Occipital lobe (tissue), 2 donors: ENCODE results near the gene RPS6KC1. TPM values are rescaled to one million over a fixed set of nuclear protein-coding genes. Genes with fewer than 3 reads are reported as not detected.
"Not testable (repeated sequence)": the region's sequence is repeated elsewhere in the genome, so short reads cannot be mapped to it uniquely, and the experiment has no call there.

Source experiments
- DNase-seq: peaks from one replicate; lab custom pipeline; 2025; lab: John Stamatoyannopoulos, UW
- total RNA-seq: library from RNA; depleted of rRNA; stranded (reverse); fragments of >200 nt; gene quantifications from one replicate; pipeline ENCODE4 v1.2.3, GENCODE V29; 2014

Gene RPS6KC1
- total RNA-seq, 1 donor from 2014 or later = 85.6 TPM

DNA sequence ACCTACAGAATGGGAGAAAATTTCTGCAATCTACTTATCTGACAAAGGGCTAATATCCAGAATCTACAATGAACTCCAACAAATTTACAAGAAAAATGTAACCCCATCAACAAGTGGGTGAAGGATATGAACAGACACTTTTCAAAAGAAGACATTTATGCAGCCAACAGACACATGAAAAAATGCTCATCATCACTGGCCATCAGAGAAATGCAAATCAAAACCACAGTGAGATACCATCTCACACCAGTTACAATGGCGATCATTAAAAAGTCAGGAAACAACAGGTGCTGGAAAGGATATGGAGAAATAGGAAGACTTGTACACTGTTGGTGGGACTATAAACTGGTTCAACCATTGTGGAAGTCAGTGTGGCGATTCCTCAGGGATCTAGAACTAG lies 168.0 kb downstream of the RPS6KC1 start:
- not testable (repeated sequence) for DNase-seq

DNA sequence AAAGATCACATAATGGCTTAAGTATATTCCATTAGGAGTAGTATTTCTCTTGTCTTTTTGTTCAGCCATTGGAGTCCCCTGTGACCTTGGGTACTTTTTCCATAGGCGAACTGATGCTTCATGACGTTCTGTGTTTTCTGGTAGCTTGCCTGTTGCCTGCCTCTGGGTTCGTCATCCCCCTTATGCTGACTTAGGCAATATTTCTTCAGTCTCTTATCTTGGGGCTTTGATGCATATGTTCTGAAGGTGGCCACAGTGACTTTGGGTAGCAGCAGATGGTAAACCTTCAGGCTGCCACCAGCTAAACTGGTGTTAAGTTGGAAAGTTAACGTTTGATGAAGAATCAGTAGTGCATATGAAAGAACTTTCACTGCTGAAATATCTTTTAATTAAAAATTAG lies 170.2 kb downstream of the RPS6KC1 start:
- no peak for DNase-seq

DNA sequence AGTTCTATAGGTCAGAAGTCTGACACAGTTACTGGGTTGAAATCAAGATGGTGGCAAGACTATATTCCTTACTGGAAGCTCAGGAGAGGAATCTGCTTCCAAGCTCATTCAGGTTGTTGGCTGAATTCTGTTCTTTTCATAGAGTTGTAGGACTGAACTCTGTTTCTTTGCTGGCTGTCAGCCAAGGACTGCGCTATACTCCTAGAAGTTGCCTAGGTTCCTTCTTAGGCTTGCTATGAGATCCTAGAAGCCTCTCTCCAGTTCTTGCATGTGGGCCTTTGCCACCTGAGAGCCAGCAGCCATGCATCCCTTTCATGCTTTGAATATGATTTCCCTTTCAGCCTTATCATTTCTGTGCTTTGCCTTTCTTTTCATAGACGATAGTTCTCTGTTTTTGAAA lies 176.4 kb downstream of the RPS6KC1 start:
- no peak for DNase-seq

DNA sequence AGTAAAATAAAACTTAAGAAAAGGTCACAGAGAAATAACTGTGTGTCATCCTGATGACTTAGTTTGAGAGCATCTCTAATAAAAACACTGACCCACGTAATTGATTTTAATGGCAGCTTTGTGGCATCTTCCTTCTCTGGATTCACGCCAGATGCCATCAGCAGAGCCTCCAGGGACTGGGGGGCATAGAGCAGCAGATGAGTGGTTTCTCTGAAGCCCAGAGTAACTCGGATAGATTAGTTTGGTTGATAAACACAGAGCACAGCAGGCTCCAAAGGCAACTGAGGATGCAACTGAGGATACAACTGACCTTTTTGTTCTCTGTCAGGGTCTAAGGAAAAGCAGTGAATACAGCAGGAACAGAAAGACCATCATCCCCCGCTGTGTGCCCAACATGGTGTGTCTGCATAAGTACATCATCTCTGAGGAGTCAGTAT lies 180.8 kb downstream of the RPS6KC1 start:
- no peak for DNase-seq

DNA sequence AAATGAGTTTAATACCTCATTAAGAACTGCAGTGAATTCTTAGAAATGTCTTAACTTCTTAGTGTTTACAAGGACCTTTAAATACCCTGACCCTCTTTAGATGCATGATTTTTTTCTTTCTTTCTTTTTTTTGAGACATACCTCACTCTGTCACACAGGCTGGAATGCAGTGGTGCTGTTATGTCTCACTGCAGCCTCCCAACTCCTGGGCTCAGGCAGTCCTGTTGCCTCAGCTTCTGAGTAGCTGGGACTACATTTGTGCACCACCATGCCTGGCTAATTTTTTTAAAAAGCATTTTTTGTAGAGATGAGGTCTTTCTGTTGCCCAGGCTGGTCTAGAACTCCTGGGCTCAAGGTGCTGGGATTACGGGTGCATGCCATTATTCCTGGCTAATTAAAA lies 191.8 kb downstream of the RPS6KC1 start:
- DNase-seq = no peak

DNA sequence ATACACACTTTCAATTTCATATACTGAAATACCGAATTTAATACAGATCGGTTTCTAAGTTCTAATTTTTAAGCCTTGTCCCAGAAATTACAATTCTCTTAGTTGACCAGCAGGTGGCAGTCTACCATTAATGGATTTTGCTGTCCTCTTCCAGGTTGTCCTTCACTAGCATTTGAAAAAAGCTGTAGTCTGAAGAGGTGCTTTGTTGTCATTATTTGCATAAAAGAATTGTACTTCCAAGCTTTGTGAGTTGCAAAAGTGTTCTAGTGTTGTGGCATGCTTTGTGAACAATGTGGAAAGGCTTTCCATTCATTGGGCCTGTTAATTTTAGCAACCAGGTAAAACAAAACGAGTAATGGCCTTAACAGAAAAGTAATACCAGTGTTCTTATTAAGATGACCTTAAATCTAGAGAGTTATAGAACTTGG lies 193.6 kb downstream of the RPS6KC1 start:
- no peak for DNase-seq

DNA sequence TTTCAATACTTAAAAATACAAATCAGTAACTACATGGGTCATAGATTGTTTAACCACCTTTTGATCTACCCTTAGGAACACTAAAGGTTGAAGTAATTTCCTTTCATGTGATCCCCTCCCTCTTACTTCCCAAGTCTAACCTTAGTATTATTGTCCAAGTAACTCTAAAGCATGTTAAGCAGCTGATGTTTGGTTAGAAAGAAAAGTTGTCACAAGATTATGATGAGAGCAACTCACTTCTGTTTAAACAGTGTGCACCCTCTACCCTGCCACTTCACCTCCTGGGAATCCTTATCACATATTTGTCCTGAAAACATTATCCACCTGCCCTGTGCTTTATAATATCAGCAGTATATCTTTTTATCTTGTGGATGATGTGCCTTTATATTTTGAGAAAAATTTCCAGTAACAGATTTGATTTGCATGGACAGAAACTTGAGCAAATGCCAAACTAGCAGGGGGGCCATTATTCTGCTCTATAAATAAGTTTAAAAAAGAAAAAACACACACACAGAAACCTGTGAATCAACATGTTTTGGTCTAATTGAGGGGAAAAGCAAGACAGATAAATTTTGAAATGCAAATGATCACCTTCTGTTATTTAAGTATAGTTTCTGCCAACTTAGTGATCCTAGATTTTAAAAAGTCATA lies 194.3 kb downstream of the RPS6KC1 start:
- DNase-seq = no peak

DNA sequence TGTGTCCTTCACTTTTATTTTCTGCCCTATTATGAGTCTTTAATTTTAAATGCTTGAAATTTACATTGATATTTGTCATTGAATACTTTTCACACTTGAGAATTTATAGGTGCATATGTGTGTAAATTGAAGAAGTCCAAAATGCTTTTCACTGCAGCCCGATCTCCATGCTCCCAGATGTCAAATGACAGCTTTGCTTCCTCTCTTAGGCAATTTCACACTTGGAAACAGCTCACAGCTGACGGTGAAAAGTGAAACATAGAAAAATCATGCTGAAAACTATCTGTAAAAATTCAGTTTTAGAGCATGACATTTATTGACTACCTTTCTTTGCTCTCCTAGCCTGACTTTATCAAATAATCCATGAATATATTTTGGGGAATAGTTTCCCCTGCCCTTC lies 196.0 kb downstream of the RPS6KC1 start:
- no peak for DNase-seq

DNA sequence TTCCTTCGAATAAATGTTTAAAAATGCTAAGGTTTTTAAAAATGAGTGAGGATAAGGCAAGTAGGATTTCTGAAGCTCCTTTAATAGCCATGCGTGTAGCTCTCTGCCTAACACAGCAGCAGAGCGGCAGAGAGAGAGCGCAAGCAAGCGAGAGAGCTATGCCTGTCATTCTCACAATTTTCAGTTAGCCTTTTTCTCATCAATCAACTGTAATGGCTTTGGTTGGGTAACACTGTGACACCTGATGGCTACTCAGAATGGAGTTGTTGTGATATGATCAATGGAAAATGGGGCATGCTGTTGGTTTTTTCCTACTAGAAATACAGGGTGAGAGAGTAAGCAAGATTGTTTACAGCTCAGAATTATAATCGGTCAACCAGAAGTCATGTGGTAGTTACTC lies 198.4 kb downstream of the RPS6KC1 start:
- DNase-seq = no peak

DNA sequence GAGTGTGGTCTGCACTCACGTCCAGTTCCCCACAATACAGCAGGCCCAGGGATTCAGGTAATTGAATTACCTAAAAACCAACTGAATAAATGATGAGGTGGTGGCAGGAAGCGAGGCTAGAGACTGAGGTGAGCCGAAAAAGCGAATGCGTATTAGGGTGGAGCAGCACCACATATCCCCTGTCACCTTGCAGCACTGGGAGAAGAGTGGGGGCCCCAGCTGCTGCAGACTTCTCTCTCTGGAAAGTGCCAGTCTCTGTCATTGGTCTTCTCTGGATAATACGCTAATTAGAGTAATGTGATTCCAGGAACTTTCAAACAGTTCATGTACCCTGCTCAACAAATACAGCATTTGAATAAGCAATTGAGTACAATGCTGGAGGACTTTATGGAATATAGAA lies 199.0 kb downstream of the RPS6KC1 start:
- DNase-seq = no peak

DNA sequence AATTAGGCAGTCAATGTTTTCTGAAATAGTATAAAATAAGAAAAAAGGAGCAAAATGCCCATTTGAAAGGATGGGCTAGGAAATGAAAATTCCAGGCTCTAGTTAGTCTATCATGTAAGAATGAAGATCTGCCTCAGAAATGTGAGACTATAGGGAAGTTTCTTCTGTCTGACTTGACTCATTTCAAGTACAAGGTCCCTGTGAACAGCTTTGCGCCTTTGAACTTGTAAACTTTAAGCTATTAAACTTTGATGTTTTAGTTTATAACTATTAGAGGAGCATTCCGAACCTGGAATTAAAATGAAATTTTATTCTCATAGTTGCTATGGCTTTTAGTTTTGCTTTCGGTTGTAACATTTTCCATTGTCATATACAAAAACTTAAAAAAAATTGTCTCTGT lies 199.4 kb downstream of the RPS6KC1 start:
- DNase-seq = no peak

DNA sequence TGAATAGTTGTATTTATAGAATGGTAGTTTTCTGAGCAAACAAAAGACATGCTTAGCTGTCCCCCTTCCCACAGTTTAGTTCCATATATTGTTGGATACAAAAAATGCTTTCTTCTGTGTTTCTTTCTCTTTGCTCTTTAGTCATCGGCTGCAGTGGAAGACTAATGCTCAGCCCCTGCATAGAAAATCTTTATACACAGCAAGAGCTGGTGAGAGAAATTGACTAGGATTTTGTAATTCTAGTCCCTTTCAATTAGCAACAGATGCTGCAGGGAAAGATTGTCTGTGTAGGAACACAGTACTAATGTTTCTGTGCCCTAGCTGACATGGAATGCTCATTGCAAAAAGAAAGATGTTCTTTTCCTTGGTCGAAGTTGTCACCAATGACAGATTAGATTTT lies 200.9 kb downstream of the RPS6KC1 start:
- DNase-seq = no peak

DNA sequence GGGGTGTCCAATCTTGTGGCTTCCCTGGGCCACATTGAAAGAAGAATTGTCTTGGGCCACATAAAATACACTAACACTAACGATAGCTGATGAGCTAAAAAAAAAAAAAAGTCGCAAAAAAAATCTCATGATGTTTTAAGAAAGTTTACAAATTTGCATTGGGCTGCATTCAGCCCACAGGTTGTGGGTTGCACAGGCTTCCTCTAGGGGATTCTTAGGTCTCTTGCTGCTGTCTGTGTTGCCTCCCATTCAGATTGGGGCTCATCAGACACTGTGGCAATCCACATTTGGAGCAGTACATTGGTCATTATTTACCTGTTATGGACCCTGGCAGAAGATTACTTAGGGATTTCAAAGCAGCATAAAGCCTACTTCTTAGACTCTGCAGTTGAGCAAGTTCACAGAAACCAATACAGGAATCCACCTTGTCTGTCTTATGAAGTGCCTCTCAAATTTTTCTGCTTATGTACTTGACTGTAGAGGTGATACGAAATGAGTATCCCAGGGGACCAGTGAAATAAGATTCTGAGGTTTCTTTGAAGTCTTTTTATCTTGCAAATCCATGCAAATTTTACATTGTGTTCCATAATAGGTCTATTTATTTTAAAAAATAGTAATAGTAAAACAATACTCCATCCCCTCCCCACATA lies 205.5 kb downstream of the RPS6KC1 start:
- DNase-seq = no peak

DNA sequence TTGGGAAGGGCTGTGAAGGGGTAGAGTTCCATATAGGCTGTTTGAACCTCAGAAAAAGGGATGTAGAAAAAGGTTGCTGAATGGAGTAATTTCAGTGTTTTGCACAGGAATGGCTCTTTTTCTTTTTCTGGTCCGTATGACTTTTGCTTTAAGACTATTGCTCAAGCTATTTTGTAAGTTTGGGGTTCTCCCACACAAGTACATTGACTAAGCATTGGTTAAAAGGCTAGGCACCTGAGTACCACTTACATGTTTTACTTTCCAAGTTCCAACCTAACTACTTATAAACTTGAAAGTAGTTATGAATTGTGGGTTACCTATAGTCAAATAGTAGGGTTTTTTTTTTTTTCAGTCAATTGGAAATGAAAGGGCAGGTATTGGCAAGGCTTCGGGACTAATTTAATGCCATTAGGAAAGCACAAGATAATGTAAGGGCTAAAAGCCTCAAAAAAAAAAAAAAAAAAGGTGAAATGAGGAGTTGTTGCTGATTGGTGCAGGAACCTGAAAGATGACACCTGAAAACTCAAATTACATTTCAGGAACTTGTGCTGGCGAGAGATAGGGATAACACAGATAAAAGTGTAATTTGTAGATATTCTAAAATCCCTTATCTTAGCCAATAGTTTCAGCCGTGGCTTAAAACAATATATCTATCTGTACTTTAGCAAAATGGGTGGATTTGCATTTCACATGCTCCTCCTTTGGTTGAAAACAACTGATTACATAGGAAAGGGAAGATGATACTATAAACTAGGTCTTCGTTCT lies 209.5 kb downstream of the RPS6KC1 start:
- no peak for DNase-seq

DNA sequence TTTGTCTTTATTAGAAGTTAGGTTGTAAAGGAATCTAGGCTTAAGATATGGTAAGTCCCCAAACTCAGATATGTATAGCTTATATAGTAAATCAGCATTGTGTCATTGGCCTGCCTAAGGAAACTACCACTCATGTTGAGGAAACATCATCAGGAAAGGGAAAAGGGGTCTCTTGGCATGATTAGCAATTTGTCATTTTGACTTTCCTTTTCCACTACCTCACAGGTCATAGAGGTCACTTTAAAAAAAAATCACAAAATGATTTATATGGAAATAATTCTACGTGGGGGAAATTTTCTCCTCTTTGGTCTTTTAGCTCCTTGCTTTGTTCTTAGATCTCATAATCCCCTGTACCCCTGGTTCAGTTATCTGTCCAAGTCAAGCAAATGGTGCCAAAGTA lies 213.5 kb downstream of the RPS6KC1 start:
- no peak for DNase-seq

DNA sequence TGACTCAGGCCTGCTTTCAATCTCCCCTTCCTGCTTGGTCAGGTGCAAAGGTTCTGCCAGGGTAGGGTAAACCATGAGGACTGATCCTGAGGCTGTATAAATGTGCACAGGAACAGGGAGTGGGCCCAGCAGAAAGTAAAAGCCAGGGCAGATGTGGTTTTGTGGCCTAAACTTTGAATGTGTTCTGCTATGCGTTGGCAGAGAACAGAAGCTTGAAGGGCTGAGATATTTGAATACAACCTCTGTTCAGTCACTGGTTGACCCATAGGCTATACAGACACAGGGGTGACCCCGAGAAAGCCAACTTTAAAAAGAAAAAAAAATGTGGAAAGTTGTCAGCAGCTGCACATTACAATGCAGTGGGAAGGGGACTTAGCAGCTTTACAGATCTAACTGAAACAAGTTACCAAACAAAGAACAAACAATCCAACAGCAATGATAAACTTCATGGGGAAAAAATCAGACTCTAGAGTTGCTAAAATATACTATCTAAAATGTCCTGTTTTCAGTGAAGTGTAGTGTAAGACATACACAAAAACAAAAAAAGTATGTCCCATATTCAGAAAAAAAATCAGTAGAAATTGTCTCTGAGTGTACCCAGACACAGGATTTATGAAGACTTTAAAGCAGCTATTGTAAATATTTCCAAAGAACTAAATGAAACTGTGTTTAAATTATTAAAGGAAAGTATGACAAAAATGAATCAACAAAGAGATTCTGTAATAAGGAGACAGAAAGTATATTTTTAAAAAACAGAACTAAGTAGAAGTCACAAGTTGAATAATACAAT lies 216.1 kb downstream of the RPS6KC1 start:
- DNase-seq = no peak

DNA sequence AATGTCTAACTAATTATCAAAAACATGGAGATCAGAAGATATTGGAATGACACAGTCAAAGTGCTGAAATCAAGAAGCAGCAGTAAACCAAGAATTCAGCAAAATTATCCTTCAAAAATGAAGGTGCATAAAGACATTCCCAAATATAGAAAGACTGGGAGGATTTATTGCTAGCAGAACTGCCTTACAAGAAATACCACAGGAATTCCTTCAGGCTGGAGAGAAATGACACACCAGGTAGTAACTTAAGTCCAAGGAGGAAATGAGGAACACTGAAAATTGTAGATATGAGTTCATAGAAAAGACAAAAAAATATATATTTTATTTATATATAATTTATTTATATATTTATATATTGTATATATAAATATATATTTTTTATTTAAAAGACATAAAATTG lies 217.2 kb downstream of the RPS6KC1 start:
- DNase-seq = no peak

DNA sequence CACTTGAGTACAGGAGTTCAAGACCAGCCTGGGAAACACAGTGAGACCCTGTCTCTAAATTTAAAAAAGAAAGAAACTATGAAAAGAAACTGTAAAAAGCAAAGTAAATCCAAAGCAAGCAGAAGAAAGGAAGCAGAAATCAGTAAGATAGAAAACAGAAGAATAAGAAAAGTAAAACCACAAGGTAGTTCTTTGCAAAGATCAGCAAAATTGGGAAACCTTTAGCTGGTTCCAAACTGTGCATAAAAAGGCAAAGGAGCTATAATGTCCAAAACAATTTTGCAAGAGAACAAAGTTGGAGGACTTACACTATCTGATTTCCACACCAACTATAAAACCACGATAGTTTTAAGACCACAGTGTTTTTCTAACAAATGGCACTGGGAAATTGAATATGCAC lies 218.8 kb downstream of the RPS6KC1 start:
- DNase-seq = no peak

DNA sequence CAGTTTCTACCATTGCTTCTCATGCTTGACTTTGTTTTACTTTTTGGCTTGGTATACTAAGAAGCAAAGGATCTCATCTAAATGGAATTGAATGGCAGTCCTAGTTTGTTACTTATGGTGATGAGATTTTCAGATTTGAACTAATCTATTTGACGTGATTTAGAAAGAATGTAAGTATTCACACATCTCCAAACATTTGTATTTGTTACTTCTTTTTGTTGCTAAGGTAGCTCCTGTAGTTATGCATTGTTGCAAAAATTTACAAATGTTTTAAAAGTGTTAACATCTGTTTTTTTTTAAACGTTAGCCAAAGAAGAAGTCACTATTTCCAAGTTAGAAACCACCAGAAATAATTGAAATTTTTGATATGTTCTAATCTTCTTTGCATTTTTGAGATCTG lies 222.5 kb downstream of the RPS6KC1 start:
- no peak for DNase-seq

DNA sequence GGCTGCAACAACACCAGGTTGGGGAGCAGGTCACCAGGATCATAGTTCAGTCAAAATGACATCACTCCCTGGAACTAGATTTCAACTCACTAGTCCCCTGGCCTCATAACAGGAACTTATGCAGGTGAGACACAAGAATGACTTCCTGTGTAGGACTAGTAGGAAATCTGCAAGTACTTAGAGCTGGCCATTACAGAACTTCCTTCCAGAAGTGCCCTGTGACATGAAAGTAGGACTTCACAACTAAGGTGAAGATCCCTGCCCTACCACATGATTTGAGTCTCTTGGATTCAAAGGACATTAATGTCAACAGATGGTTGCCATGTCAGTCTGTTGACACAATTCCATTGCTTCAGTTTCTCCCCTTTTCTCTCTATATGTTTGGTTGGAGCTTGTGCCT lies 223.1 kb downstream of the RPS6KC1 start:
- DNase-seq = no peak

DNA sequence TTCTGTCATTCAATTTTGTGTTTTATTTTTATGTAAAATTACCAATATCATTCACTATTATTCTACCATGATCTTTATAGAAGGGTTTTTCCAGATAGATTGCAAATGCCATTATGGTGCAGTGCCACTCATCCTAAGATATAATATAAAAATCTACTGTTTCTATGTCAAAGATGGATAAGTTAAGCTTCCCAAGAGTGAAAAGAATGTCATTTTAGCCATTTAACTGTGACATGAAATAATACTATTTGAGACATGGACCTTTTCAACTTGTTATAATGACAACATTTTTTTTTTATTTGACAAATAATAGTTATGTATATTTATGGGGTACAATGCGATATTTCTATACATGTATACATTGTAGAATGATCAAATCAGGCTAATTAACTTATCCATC lies 224.3 kb downstream of the RPS6KC1 start:
- DNase-seq = no peak

DNA sequence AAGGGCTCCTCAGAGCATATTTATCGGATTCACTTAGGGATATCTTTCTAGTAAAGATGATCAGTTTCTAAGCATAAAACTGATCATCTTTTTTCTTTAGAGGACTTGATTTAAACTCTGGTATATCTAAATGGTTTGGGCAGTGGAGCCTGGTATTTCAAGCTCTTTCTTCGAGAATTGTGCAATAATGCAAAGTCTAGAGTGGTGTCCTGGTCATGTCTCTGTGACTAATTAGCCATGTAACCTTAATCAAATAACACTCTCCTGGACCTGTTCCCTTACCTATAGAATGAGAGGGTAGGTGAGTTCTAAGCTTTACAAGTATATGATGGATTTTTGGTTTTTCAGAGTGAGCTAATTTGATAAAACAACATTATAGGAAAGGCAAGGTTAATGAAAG lies 225.2 kb downstream of the RPS6KC1 start:
- DNase-seq = no peak
